ENCODE results near the gene SNRNP35.

DNA sequence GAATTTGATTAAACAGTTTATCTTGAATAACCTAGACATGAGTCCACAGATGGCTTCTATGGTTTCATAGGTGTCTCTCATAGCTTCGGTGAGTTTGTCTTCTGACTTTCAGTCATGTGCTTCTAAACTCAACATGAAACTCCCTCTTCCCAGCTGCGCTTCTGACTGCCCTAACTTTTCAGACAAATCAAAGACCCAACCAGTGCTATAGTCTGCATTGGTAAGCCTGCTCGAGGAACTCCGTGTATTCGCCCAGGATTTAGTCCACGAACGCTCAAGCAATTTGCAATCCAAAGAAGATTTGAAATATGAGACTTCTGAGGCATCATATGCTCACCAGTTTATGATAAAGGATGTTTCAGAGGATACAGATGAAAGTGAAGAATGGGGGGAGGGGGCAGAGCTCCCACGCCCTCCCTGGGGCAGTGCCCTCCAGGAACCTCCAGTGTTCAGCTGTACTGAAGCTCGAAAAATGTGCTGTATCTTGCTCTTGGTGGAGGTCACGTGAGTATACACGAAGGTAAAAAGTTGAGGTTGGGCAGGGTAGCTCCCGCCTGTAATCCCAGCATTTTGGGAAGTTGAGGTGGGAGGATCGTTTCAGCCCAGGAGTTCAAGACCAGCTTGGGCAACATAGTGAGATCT lies 16.3 kb upstream of the SNRNP35 start:
- TF ChIP-seq ZNF565 (CRISPR knock-in tag; conservative IDR thresholded peaks at IDR 0.05; ENCODE audit: low read depth) = no peak
- TF ChIP-seq PPARA (CRISPR knock-in tag; IDR thresholded peaks at IDR 0.05; ENCODE audit: borderline replicate concordance) = no peak
- TF ChIP-seq, protein P1, sequence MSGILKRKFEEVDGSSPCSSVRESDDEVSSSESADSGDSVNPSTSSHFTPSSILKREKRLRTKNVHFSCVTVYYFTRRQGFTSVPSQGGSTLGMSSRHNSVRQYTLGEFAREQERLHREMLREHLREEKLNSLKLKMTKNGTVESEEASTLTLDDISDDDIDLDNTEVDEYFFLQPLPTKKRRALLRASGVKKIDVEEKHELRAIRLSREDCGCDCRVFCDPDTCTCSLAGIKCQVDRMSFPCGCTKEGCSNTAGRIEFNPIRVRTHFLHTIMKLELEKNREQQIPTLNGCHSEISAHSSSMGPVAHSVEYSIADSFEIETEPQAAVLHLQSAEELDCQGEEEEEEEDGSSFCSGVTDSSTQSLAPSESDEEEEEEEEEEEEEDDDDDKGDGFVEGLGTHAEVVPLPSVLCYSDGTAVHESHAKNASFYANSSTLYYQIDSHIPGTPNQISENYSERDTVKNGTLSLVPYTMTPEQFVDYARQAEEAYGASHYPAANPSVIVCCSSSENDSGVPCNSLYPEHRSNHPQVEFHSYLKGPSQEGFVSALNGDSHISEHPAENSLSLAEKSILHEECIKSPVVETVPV (CRISPR knock-in tag; IDR thresholded peaks at IDR 0.05) = no peak
- no peak for TF ChIP-seq GLIS3 (CRISPR knock-in tag; IDR thresholded peaks at IDR 0.05)
